Measurements from ENCODE around the gene ACTL6B. TPM values are rescaled to one million over a fixed set of nuclear protein-coding genes. Genes with fewer than 3 reads are reported as not detected.

Gene ACTL6B
- total RNA-seq, 1 donor from 2014 or later: not detected

GRCh38 chr7:100603726-100604027 lies 52.6 kb downstream of the ACTL6B start:
- Histone ChIP-seq H3K79me2 (ENCODE audit: low read depth) (no peaks in the 10 kb centered on the region), H3K4me3 (peak overlapping the region; percentile 63), H3K36me3 (no peaks in the 10 kb centered on the region), H3K4me2 (peak overlapping the region; percentile 90), H3K27me3 (peaks cover 30% of the 10 kb centered on the region), H3F3A (ENCODE audit: low read depth) (peaks cover 34% of the 10 kb centered on the region), H2AFZ (replicated peaks) (peak overlapping the region; percentile 15), H3K4me1 (peaks cover 32% of the 10 kb centered on the region), H3K9ac (no peak overlapping the region), H3K27ac (no peak overlapping the region), H3K9me3 (ENCODE audit: low read depth) (no peaks in the 10 kb centered on the region), H4K20me1 (ENCODE audit: low read depth) (peaks cover 5% of the 10 kb centered on the region)
- peaks cover 13% of the 10 kb centered on the region for H3K27me3 Mint-ChIP-seq (ENCODE audit: insufficient read depth, low read depth)
- H3K36me3 Mint-ChIP-seq: no peaks in the 10 kb centered on the region
- no peaks in the 10 kb centered on the region for H3K9me3 Mint-ChIP-seq
- TF ChIP-seq CTCF (IDR thresholded peaks at IDR 0.05) (no peak), EZH2phosphoT487 (IDR thresholded peaks at IDR 0.05) (no peak), EZH2 (IDR thresholded peaks at IDR 0.05) (no peak)
- H3K4me1 Mint-ChIP-seq: peaks cover 38% of the 10 kb centered on the region
- peak overlapping the region; percentile 85 for H3K4me3 Mint-ChIP-seq
- H3K27ac Mint-ChIP-seq: peak overlapping the region; percentile 25
- DNase-seq (ENCODE audit: low spot score): peak; percentile 75

GRCh38 chr7:100602889-100603725 lies 53.1 kb downstream of the ACTL6B start:
- H3K4me3 ChIP-seq: peak overlapping the region; percentile 63
- no peak overlapping the region for H3K27ac ChIP-seq
- no peaks in the 10 kb centered on the region for H3K36me3 ChIP-seq
- Mint-ChIP-seq H3K9me3 (no peaks in the 10 kb centered on the region), H3K4me1 (peaks cover 41% of the 10 kb centered on the region), H3K36me3 (no peaks in the 10 kb centered on the region), H3K27ac (no peak overlapping the region), H3K27me3 (ENCODE audit: insufficient read depth, low read depth) (peaks cover 10% of the 10 kb centered on the region), H3K4me3 (peak overlapping the region; percentile 85)
- peaks cover 32% of the 10 kb centered on the region for H3K4me1 ChIP-seq
- no peak overlapping the region for H2AFZ ChIP-seq (replicated peaks)
- peaks cover 30% of the 10 kb centered on the region for H3K27me3 ChIP-seq
- peak overlapping the region; percentile 90 for H3K4me2 ChIP-seq
- H4K20me1 ChIP-seq (ENCODE audit: low read depth): peaks cover 5% of the 10 kb centered on the region
- TF ChIP-seq CTCF (IDR thresholded peaks at IDR 0.05): no peak
- no peak for TF ChIP-seq EZH2 (IDR thresholded peaks at IDR 0.05)
- TF ChIP-seq EZH2phosphoT487 (IDR thresholded peaks at IDR 0.05): no peak
- no peaks in the 10 kb centered on the region for H3K9me3 ChIP-seq (ENCODE audit: low read depth)
- DNase-seq (ENCODE audit: low spot score): peak; percentile 83
- no peak overlapping the region for H3K9ac ChIP-seq
- peaks cover 34% of the 10 kb centered on the region for H3F3A ChIP-seq (ENCODE audit: low read depth)
- H3K79me2 ChIP-seq (ENCODE audit: low read depth): no peaks in the 10 kb centered on the region

- no peak overlapping the region for H3K4me3 ChIP-seq
- Mint-ChIP-seq H3K36me3 (no peaks in the 10 kb centered on the region), H3K4me1 (peaks cover 35% of the 10 kb centered on the region), H3K4me3 (no peak overlapping the region), H3K27ac (no peak overlapping the region), H3K27me3 (ENCODE audit: insufficient read depth, low read depth) (peaks cover 4% of the 10 kb centered on the region), H3K9me3 (no peaks in the 10 kb centered on the region)
- no peaks in the 10 kb centered on the region for H4K20me1 ChIP-seq (ENCODE audit: low read depth)
- peaks cover 25% of the 10 kb centered on the region for H3F3A ChIP-seq (ENCODE audit: low read depth)
- TF ChIP-seq CTCF (IDR thresholded peaks at IDR 0.05) (peak; percentile 1), EZH2 (IDR thresholded peaks at IDR 0.05) (no peak), EZH2phosphoT487 (IDR thresholded peaks at IDR 0.05) (no peak)
- no peak overlapping the region for H2AFZ ChIP-seq (replicated peaks)
- DNase-seq (ENCODE audit: low spot score): no peak
- H3K9ac ChIP-seq: no peak overlapping the region
- no peaks in the 10 kb centered on the region for H3K9me3 ChIP-seq (ENCODE audit: low read depth)
- H3K4me1 ChIP-seq: peaks cover 28% of the 10 kb centered on the region
- H3K4me2 ChIP-seq: no peak overlapping the region
- peaks cover 16% of the 10 kb centered on the region for H3K27me3 ChIP-seq
- no peak overlapping the region for H3K27ac ChIP-seq
- H3K79me2 ChIP-seq (ENCODE audit: low read depth): no peaks in the 10 kb centered on the region
- H3K36me3 ChIP-seq: no peaks in the 10 kb centered on the region
These were observed 55.6 kb downstream of the ACTL6B start for GRCh38 chr7:100600730-100601038.

All from neural progenitor cell (in vitro differentiated cells).